Activated gamma-delta T cell treated with anti-CD3 and anti-CD28 coated beads, Interleukin-2, amount 50 U/mL, for 16 hours (primary cell): Measurements from ENCODE around the gene MECP2.

Experiments used
- DNase-seq: peaks from one replicate; pipeline ENCODE4 v3.0.0-alpha.2; 2020; ENCODE audit warnings: low read depth

The MECP2 gene

DNA sequence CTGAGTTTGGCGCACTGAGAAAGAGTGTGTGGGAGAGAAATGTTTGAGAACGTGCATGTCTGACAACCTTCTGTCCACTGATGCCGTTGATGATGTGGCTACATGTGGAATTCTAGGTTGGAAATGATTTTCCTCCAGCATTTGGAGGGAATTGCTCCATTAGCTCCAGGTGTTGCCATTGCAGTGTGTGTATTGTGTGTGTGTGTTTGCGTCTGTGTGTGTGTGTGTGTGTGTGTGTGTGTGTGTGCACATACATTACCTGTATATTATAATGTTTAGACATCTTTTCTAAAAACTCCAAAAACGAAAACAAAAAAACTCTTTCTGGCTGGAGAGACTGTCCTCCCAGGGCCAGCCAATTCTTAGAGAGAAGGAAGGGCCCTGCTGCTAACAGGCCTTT, 18.2 kb upstream of the MECP2 start:
- no peak for DNase-seq

- no peak for DNase-seq
These were observed 17.6 kb upstream of the MECP2 start for GRCh38 chrX:154115071-154115470.

DNA sequence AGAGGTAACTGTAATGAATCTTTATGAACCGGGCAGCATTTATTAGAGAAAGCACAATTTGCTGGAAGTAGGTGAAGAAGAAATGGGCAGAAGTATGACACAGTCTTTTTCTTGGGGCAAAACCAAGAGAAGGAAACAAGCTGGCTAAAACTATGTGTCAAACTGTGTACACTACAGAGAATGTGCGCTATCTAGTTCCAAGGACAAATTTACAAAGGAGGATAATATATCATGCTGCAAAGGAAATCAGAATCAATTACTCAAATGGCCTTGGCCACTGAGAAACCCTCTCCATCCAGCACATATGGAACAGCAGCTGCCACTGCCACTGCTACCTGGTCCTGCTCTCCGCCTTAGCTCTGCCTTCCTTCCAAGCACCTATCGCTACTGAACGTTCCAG, 17.1 kb upstream of the MECP2 start:
- DNase-seq = no peak

DNA sequence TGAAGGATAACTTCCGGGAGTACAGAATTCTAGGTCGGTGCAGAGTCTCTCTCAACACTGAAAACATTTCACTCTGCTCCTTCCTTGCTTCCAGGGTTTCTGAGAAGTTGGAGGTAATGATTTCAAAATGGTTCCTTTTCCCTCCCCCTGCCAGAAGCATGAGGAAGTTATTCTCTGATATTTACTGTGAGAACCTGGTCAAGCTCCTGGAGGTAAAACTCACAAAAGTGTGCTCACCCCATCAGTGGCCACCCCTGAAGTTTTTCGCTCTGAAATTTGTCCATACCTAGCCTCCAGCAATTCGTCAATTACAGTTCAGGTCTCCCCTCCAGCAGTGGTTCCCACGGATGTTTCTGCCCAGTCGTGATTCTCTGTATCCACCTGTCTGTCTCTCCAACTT, 16.2 kb upstream of the MECP2 start:
- DNase-seq = no peak

GRCh38 chrX:154098551-154098950, 1.0 kb upstream of the MECP2 start:
- no peak for DNase-seq

DNA sequence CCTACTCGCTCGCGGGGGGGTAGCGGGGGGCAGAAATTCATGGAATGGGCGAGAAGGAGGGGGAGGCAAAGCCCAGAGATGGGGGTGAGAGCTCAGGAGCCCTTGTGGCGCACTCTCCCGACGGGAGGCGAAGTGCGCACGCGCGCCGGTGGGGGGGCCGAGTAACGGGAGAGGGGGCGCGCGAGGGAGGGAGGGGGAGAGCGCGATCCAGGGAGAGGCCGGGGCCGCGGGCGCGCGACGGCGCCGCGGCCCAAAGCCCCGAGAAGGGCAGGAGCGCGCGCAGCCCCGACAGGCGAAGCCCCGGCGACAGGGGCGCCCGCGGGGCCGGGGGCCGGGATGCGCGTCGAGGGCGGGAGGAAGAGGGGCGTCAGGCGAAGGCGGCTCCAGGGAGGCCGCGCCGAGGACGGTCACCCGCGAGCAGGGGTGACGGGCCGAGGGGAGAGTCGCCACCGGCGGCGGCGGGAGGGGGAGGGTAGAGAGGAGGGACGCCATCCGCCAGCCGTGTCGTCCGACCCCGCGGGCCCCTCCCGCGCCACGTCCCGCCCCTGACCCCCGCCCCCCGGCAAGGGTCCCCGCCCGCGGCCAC, 421 bp downstream of the MECP2 start:
- peak; percentile 47 for DNase-seq

DNA sequence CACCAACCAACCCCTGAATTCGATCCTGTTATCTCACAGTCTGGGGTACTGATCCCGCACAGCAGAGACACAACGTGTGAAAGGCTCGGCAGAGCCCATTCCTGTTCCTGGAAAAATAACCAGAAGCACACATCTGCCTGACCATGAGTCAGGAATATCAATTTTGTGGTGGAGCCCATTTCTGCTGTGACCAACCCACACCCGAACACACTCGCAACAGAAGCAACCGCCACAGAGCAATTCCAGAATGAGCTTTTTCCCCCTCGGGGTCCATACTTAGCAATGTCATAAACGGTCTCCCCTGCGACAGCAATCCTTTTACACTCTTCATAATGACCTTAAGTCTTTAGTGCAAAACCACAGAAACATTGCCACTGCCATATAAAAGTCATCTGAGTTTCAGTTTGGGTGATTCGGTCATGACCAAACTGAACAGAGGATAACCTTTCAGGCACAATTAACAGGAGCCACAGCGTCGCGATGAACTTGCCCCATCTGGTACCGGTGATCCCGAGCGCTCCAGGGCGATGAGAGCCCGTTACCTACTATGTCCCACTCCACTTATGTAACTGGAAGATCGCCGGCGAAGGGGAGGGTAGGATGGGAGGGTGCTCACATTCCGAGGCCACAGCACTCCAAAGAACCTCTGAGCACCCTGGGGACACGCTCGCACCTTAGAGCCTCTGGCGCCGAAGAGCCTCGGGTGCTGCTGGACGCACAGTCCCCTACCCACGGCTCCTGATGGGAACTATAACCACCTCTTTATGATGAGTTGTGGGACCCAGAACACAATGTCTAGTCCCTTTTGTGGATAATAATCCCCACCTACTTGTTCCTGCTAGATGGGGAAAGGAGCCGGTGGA, 1.1 kb downstream of the MECP2 start:
- no peak for DNase-seq

DNA sequence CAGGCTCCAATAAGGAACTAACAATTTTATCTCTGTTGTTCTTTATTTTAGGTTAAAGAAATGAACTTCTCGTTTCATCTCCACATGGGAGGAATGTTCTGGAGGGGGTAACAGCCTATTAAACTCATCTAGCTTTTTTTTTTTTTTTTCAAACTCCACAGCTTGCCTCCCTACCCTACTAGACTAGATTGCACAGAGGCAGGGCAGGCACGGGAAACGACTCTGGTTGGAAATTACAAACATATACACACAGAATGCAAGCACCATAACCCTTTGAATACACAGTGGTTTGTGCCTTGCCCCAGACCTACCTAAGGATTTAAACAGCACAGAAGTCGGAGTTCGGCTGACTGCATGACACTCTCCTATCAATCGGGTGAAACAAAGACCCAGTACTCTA, 2.7 kb downstream of the MECP2 start:
- DNase-seq = no peak

- DNase-seq = no peak
These were observed 3.6 kb downstream of the MECP2 start for GRCh38 chrX:154093965-154094364.

GRCh38 chrX:154092371-154092770, 5.1 kb downstream of the MECP2 start:
- DNase-seq = no peak

GRCh38 chrX:154091678-154092077, 5.8 kb downstream of the MECP2 start:
- peak; percentile 5 for DNase-seq

DNA sequence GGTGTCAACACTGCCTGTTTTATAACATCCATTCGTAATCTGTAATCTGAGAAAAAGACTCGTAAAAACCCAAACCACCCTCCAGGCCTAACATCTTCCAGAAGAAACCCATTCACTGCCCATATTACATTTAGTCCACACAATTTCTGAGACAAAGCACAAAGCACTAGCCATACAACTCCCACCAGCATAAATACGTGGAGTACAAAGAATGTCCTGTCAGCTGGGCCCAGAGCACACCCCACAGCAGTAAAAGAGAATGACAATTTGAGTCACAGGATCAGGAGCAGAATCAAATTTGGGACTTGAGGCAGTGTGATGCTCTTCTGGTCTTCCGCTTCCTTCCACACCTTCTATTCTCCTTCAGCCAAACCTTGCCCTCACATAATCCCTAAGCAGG, 6.8 kb downstream of the MECP2 start:
- no peak for DNase-seq

- DNase-seq = no peak
These were observed 12.8 kb downstream of the MECP2 start for GRCh38 chrX:154084449-154085300.

DNA sequence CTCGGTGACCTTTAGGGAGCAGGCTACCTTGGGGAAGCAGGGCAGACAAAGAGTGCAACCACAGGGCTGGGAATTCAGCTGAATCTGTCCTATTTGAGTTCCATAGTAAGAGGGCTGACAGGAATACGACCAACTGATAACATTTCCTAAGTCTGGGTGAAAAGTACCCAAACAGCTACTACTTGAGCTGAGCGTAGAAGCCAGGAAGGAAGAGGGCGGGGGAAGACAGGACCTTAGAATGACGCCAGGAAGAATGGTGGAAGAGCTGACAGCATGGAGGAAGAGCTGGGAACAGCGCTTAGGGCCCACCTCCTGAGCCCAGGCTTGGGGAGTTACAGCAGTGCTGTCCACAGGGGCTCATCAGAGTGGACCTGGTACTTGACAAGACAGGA, 14.4 kb downstream of the MECP2 start:
- no peak for DNase-seq

GRCh38 chrX:154082396-154083125, 15.0 kb downstream of the MECP2 start:
- no peak for DNase-seq

- DNase-seq = no peak
These were observed 20.4 kb downstream of the MECP2 start for GRCh38 chrX:154077101-154077500.

- DNase-seq = no peak
These were observed 23.3 kb downstream of the MECP2 start for GRCh38 chrX:154074199-154074598.

GRCh38 chrX:154072192-154072591, 25.3 kb downstream of the MECP2 start:
- no peak for DNase-seq

- no peak for DNase-seq
These were observed 29.0 kb downstream of the MECP2 start for GRCh38 chrX:154068560-154068959.

GRCh38 chrX:154064637-154065435, 32.7 kb downstream of the MECP2 start:
- DNase-seq = no peak

GRCh38 chrX:154063234-154063633, 34.3 kb downstream of the MECP2 start:
- no peak for DNase-seq
